Common myeloid progenitor, CD34-positive (primary cell): ENCODE measurements around the gene COPZ2. TPM values are rescaled to one million over a fixed set of nuclear protein-coding genes. Genes with fewer than 3 reads are reported as not detected.
A peak's percentile ranks its signal among the peaks of the same experiment; 100 is the strongest.
"Not testable (repeated sequence)": the region's sequence is repeated elsewhere in the genome, so short reads cannot be mapped to it uniquely, and the experiment has no call there.

ENCODE experiments used
- CTCF ChIA-PET: fragments of 350-600 bp; sonication (Branson Sonifier 250); formaldehyde crosslinking; loops from one replicate; lab custom pipeline; 2021; ENCODE audit warnings: antibody characterized with exemption; lab: Charles Lee
- POLR2A ChIA-PET: fragments of 350-600 bp; sonication (Branson Sonifier 250); formaldehyde crosslinking; loops from one replicate; lab custom pipeline; 2021; ENCODE audit warnings: antibody characterized with exemption; lab: Charles Lee
- DNase-seq, 3 donors: peaks; one replicate each; pipeline versions ENCODE4 v3.0.0 to v3.0.0-alpha.2; 2013
- H3K27ac ChIP-seq, 2 experiments: 1 replicate in 1 of 2; 2 replicates in 1 of 2; pipeline ENCODE4 v1.7.0; 2013; ENCODE audit warnings: inconsistent platforms in 2 of 2, low read length in 2 of 2, mild to moderate bottlenecking in 2 of 2, low read depth in 1 of 2, moderate library complexity in 1 of 2; ENCODE audit not compliant: severe bottlenecking in 2 of 2, insufficient read depth in 1 of 2, poor library complexity in 1 of 2
- H3K27me3 ChIP-seq, 5 experiments: replicated peaks in 2 of 5; 1 replicate in 3 of 5; 2 replicates in 2 of 5; pipeline versions ENCODE4 v1.6.1 to v1.7.0; 2013; ENCODE audit warnings: low read length in 4 of 5, mild to moderate bottlenecking in 2 of 5, moderate library complexity in 2 of 5, inconsistent platforms in 1 of 5; ENCODE audit not compliant: insufficient read depth in 5 of 5, control insufficient read depth in 4 of 5
- H3K36me3 ChIP-seq, 4 experiments: 1 replicate in 2 of 4; 2 replicates in 2 of 4; pipeline versions ENCODE4 v1.6.1 to v1.7.0; 2013; ENCODE audit warnings: low read length in 3 of 4, control low read depth in 1 of 4, mild to moderate bottlenecking in 1 of 4; ENCODE audit not compliant: control insufficient read depth in 4 of 4, insufficient read depth in 4 of 4
- H3K4me1 ChIP-seq, 4 experiments: 1 replicate in 3 of 4; 2 replicates in 1 of 4; pipeline versions ENCODE4 v1.6.1 to v1.7.1; 2013; ENCODE audit warnings: low read length in 3 of 4, mild to moderate bottlenecking in 3 of 4, control low read depth in 1 of 4, inconsistent platforms in 1 of 4, moderate library complexity in 1 of 4; ENCODE audit not compliant: control insufficient read depth in 4 of 4, insufficient read depth in 4 of 4; ENCODE audit errors: control extremely low read depth in 1 of 4
- H3K4me3 ChIP-seq, 7 experiments: 1 replicate in 4 of 7; 2 replicates in 3 of 7; pipeline versions ENCODE4 v1.5.1 to v1.7.0; 2013; ENCODE audit warnings: mild to moderate bottlenecking in 7 of 7, low read length in 6 of 7, moderate library complexity in 6 of 7, inconsistent platforms in 2 of 7, low read depth in 2 of 7, control low read depth in 1 of 7; ENCODE audit not compliant: insufficient read depth in 4 of 7, control insufficient read depth in 1 of 7; ENCODE audit errors: extremely low read depth in 1 of 7
- H3K9me3 ChIP-seq, 5 experiments: 1 replicate in 4 of 5; 2 replicates in 1 of 5; pipeline versions ENCODE4 v1.6.1 to v1.7.1; 2013; ENCODE audit warnings: low read length in 4 of 5, mild to moderate bottlenecking in 2 of 5, inconsistent platforms in 1 of 5, low read depth in 1 of 5, moderate library complexity in 1 of 5; ENCODE audit not compliant: control insufficient read depth in 4 of 5, insufficient read depth in 2 of 5; ENCODE audit errors: control extremely low read depth in 1 of 5
- WGBS: methylation state at CpG from one replicate; pipeline ENCODE4 v1.1.5; 2013; ENCODE audit not compliant: insufficient coverage; 5-methylcytosine and 5-hydroxymethylcytosine counted together
- polyA plus RNA-seq: library from polyadenylated mRNA; unstranded; fragments of 120-200 nt; gene quantifications from one replicate; pipeline ENCODE4 v1.2.1, GENCODE V29; 2013

Gene COPZ2, protein sequence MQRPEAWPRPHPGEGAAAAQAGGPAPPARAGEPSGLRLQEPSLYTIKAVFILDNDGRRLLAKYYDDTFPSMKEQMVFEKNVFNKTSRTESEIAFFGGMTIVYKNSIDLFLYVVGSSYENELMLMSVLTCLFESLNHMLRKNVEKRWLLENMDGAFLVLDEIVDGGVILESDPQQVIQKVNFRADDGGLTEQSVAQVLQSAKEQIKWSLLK
- 0.84 TPM for polyA plus RNA-seq

DNA sequence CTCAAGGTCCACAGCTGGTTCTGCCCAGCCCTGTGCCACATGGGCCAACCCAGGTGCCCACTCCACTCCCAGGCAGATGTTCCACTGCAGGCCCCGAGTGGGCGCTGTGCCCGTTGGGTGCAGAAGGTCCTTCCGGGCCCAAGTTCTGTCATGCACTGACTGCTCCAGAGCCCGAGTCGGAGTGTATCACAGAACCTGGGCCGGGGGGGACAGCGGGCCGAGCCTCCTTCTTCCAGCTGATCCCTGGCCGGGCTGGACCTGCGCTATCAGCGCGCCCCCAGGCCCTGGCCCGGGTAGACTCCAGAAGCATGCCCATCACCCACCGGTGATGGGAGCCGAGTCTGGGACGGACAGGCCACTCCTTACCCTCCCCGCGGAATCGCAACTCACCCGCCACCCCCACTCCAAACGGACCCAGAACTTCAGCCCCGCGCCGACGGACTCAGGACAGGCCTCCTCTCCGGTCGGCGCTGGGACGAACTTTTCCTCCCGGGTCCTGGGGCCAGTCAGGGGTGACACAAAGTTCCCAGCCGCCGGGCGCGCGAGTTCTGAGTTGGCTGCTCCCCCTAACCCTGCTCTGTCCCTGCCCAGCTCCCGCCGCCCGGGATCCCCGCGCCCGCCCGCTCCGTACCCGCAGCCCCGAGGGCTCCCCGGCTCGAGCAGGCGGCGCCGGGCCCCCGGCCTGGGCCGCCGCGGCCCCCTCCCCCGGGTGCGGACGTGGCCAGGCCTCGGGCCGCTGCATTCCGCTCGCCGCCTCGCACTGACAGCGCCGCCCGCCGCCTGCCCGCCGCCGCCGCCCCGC lies at the start of gene COPZ2:
COPZ2 (minus strand) TSS at position 762 of the 802 bp plus-strand sequence; CDS start at position 742, 20 bp downstream.
- ChIA-PET POLR2A (interaction anchor here (0.7 kb wide), 1 partner anchor 8 kb away, joined by 3 read pairs; no protein-coding TSS in a partner anchor), CTCF (interaction anchor here (0.6 to 4.7 kb wide), 11 partner anchors 10 to 61 kb away, joined by 3 to 40 read pairs (median 6); partner anchors contain the start of gene NFE2L1)
- Histone ChIP-seq H3K27ac (no peak within 1 kb of the TSS), H3K4me3 (peak within 1 kb of the TSS; percentile 29 to 84 (median 60)), H3K9me3 (no peaks in the 10 kb centered on the region), H3K27me3 (peaks cover 4 to 41% (median 12%) of the 10 kb centered on the region in 5 experiments), H3K36me3 (no peaks in the 10 kb centered on the region), H3K4me1 (peaks cover 0 to 13% (median 11%) of the 10 kb centered on the region in 4 experiments)
- 0% methylated on average over 70 of the region's 73 CpGs for whole genome bisulfite sequencing
- DNase-seq, result peak; percentile 51 to 75 (median 74)

DNA sequence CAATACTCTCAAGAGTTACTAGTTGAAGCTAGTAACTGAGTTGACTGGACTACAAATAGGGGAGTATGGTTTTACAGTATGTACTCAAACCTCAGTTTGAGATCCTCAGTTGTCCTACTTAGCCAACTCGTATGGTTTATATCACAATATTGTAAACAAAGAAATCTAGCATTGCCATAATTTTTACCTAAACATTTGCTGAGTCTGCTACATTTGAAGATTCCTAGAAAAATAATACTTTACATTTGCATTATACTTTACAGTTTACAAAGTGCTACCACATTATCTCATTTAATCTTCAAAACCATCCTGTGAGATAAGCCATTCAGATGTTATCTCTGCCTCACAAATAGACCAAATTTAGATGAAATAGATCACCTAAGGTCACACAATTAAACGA lies 47.3 kb upstream of the COPZ2 start:
- CTCF ChIA-PET, result interaction anchor here (1.1 to 13.8 kb wide), 4 partner anchors 11 to 58 kb away, joined by 4 to 169 read pairs (median 46); partner anchors contain the start of gene NFE2L1
- no peaks in the 10 kb centered on the region for H3K27me3 ChIP-seq
- no peaks in the 10 kb centered on the region for H3K9me3 ChIP-seq
- H3K27ac ChIP-seq, result no peak overlapping the region
- H3K4me1 ChIP-seq, result no peaks in the 10 kb centered on the region
- 100% methylated on average over 1 of the region's 2 CpGs for WGBS
- no peak overlapping the region for H3K4me3 ChIP-seq
- POLR2A ChIA-PET, result no interaction called here
- H3K36me3 ChIP-seq, result no peaks in the 10 kb centered on the region
- no peak for DNase-seq

DNA sequence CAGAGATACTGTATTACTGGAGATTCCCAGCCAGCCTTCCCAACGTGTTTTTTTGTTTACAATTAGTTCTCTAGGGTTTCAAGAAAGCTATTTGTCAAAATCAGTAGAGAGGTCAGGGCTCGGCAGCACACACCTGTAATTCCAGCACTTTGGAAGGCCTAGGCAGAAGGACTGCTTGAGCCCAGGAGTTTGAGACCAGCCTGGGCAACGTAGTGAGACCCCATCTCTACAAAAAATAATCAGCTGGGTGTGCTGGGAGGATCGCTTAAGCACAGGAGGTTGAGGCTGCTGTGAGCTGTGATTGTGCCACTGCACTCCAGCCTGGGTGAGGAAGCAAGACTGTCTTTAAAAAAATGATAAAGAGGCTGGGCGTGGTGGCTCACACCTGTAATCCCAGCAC lies 44.3 kb upstream of the COPZ2 start:
- WGBS, result 92% methylated on average over 5 of the region's 5 CpGs
- ChIA-PET POLR2A (no interaction called here), CTCF (interaction anchor here (1.2 to 13.8 kb wide), 10 partner anchors 9 to 533 kb away, joined by 3 to 188 read pairs (median 20); partner anchors contain the start of gene HOXB8)
- no peaks in the 10 kb centered on the region for H3K36me3 ChIP-seq
- no peak overlapping the region for H3K27ac ChIP-seq
- H3K27me3 ChIP-seq, result no peaks in the 10 kb centered on the region
- no peak overlapping the region for H3K4me3 ChIP-seq
- no peaks in the 10 kb centered on the region for H3K9me3 ChIP-seq
- H3K4me1 ChIP-seq, result no peaks in the 10 kb centered on the region
- DNase-seq, result no peak

DNA sequence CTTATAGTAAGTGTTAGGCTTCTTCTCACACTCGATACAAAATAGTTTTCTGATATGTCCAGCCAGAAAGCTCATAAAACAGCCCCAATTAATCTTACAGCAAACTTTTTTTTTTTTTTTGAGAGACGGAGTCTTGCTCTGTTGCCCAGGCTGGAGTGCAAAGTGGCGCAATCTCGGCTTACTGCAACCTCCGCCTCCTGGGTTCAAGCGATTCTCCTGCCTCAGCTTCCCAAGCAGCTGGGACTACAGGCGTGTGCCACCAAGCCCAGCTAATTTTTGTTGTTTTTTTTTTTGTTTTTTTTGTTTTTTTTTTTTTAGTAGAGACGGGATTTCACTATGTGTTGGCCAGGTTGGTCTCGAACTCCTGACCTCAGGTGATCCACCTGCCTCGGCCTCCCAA lies 39.6 kb upstream of the COPZ2 start:
- H3K27ac ChIP-seq, POLR2A ChIA-PET, H3K27me3 ChIP-seq, DNase-seq, H3K9me3 ChIP-seq, H3K4me1 ChIP-seq, H3K4me3 ChIP-seq: not testable (repeated sequence)
- CTCF ChIA-PET, result interaction anchor here (0.5 to 13.8 kb wide), 8 partner anchors 10 to 254 kb away, joined by 3 to 188 read pairs (median 10); partner anchors contain the start of gene NFE2L1
- 85% methylated on average over 2 of the region's 10 CpGs for WGBS
- peaks cover 6 to 23% (median 14%) of the 10 kb centered on the region in 4 experiments for H3K36me3 ChIP-seq

DNA sequence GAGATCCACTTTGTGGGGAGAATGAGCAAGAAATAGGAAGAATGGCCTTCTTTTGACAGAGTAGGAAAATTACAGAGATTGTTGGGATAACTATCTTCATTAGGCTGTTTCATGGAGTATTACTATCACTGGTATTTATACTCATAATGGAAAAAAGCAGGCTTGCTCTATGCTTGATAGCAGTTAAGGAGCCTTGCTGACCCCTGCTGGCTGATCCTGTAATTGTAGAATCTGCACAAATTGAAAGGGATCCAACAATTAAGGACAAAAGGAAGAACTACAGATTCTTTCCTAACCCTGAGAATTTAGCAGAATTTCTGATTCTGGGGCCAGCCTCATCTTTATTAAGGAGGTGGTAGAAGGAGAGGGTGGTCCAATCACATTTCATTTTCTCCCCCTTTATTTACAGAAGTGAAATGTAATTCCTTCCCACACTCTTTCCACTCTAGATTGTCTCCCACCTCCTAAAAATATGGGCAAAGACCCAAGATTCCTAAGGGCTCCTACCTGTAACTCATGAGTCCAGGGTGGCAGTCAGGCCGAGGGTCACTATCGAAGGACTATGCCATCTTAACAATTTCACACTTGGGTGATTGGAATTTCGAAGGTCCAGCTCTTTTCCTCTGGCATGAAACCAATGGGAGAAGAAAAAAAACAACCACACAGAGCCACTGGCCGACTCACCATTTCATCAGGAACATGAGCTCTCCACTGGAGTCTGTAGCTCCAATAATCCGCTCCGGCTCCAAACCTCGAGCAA lies 36.9 kb upstream of the COPZ2 start:
- Histone ChIP-seq H3K36me3 (peaks cover 15 to 36% (median 24%) of the 10 kb centered on the region in 4 experiments), H3K27ac (no peak overlapping the region), H3K9me3 (no peaks in the 10 kb centered on the region), H3K27me3 (no peaks in the 10 kb centered on the region), H3K4me1 (no peaks in the 10 kb centered on the region), H3K4me3 (no peak overlapping the region)
- peak; percentile 72 to 84 (median 75) for DNase-seq
- WGBS, result 100% methylated on average over 5 of the region's 7 CpGs
- ChIA-PET CTCF (interaction anchor here (0.6 to 13.8 kb wide), 27 partner anchors 7 to 96 kb away, joined by 3 to 188 read pairs (median 5); partner anchors contain the start of gene NFE2L1), POLR2A (interaction anchor here (0.6 to 0.8 kb wide), 2 partner anchors 40 to 64 kb away, joined by 3 to 4 read pairs; no protein-coding TSS in a partner anchor)

DNA sequence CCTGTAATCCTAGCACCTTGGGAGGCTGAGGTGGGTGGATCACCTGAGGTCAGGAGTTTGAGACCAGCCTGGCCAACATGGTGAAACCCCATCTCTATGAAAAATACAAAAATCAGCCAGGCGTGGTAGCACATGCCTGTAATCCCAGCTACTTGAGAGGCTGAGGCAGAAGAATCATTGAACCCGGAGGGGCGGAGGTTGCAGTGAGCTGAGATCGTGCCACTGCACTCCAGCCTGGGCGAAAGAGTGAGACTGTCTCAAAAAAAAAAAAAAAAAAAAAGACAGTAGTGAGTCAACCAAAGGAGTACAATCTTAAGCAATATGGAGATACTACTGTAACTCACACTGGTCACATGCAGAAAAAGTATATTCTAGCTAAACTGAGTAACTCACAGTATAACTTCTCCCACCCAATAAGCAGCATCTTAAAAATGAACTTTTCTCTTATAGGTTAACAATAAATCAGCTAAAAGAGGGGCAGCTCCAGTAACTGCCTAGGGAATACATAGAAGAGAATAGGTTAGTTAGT lies 36.0 kb upstream of the COPZ2 start:
- not testable (repeated sequence) for H3K27me3 ChIP-seq, H3K4me3 ChIP-seq, H3K9me3 ChIP-seq, H3K4me1 ChIP-seq, DNase-seq, H3K27ac ChIP-seq
- H3K36me3 ChIP-seq, result peaks cover 15 to 39% (median 27%) of the 10 kb centered on the region in 4 experiments
- ChIA-PET CTCF (interaction anchor here (0.7 to 11.1 kb wide), 21 partner anchors 12 to 95 kb away, joined by 3 to 188 read pairs (median 5); partner anchors contain the start of gene NFE2L1), POLR2A (interaction anchor here (1.0 kb wide), 1 partner anchor 48 kb away, joined by 9 read pairs; no protein-coding TSS in a partner anchor)
- 100% methylated on average over 4 of the region's 5 CpGs for WGBS
